ENCODE data around the gene CTIF. TPM values are rescaled to one million over a fixed set of nuclear protein-coding genes. Genes with fewer than 3 reads are reported as not detected.
A peak's percentile ranks its signal among the peaks of the same experiment; 100 is the strongest.

Gene CTIF
- total RNA-seq, 1 donor, result 65.9 TPM

DNA sequence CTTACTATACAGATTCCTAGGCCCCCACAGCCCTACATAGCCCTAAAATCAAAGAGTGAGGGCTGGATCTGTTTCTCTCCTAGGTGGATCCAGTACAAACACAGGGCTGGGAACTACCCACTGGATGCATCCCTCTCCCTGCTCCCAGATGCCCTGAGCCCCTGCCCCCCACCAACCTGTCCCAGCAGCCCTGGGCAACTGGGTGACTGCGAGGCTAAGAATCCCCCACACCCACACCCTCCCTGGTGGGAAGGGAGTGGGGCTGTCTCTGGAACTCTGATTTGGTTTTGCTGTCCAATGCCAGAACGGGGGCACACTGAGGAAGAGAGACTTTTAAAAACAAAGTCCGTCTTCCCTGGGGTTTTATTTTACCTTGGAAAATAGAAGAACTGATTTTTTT, 298.8 kb downstream of the CTIF start:
- Histone ChIP-seq H3K36me3 (ENCODE audit: insufficient read depth, low read length) (no peaks in the 10 kb centered on the region), H4K20me1 (ENCODE audit: insufficient read depth, low read length) (no peaks in the 10 kb centered on the region), H3K9me3 (ENCODE audit: low read depth, low read length) (no peaks in the 10 kb centered on the region), H3K27me3 (ENCODE audit: insufficient read depth, low read length) (no peaks in the 10 kb centered on the region), H2AFZ (ENCODE audit: low read length) (no peak overlapping the region), H3K4me3 (ENCODE audit: insufficient read depth, low read length) (no peak overlapping the region), H3K27ac (ENCODE audit: low read depth, low read length) (peak overlapping the region; percentile 31), H3K4me2 (ENCODE audit: insufficient read depth, low read length) (no peak overlapping the region), H3K79me2 (ENCODE audit: insufficient read depth, low read length) (peaks cover 29% of the 10 kb centered on the region), H3K4me1 (ENCODE audit: insufficient read depth, low read length) (peaks cover 70% of the 10 kb centered on the region)
- TF ChIP-seq, protein P1, sequence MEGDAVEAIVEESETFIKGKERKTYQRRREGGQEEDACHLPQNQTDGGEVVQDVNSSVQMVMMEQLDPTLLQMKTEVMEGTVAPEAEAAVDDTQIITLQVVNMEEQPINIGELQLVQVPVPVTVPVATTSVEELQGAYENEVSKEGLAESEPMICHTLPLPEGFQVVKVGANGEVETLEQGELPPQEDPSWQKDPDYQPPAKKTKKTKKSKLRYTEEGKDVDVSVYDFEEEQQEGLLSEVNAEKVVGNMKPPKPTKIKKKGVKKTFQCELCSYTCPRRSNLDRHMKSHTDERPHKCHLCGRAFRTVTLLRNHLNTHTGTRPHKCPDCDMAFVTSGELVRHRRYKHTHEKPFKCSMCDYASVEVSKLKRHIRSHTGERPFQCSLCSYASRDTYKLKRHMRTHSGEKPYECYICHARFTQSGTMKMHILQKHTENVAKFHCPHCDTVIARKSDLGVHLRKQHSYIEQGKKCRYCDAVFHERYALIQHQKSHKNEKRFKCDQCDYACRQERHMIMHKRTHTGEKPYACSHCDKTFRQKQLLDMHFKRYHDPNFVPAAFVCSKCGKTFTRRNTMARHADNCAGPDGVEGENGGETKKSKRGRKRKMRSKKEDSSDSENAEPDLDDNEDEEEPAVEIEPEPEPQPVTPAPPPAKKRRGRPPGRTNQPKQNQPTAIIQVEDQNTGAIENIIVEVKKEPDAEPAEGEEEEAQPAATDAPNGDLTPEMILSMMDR (IDR thresholded peaks at IDR 0.05; ENCODE audit: extremely low read depth, low read depth, low read length), result no peak
- peak; percentile 31 for DNase-seq (ENCODE audit: insufficient read length, low spot score, missing footprints)

DNA sequence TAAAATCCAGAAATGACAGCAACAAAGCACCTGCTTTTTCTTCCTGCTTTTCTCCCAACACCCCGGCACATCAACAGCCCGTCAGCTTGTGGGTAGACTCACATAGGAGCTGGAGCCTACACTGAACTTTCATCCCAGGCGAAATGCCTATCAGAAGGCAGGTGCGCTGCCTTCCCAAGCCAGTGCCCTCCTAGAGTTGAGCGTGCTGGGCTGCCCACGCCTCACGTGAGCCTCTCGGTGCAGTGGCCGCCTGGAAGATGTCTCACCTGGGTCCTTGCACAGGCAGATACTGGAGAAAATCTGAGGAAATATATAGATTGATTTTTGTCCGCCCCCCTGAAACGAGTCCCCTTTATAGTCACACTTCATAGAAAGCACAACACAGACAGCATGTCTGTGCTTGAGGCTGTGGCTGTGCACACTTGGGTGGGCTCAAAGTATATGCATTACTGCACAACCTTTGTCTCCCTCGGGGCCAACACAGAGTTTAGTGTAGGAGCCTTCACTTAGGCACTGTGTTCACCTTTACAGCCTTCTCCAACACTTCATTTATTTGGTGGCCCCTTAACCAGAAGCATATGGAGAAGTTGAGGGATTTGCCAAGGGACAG, 299.4 kb downstream of the CTIF start:
- Histone ChIP-seq H3K79me2 (ENCODE audit: insufficient read depth, low read length) (peaks cover 25% of the 10 kb centered on the region), H3K4me1 (ENCODE audit: insufficient read depth, low read length) (peaks cover 64% of the 10 kb centered on the region), H3K4me3 (ENCODE audit: insufficient read depth, low read length) (no peak overlapping the region), H3K4me2 (ENCODE audit: insufficient read depth, low read length) (no peak overlapping the region), H3K27me3 (ENCODE audit: insufficient read depth, low read length) (no peaks in the 10 kb centered on the region), H2AFZ (ENCODE audit: low read length) (no peak overlapping the region), H4K20me1 (ENCODE audit: insufficient read depth, low read length) (no peaks in the 10 kb centered on the region), H3K27ac (ENCODE audit: low read depth, low read length) (peak overlapping the region; percentile 86), H3K9me3 (ENCODE audit: low read depth, low read length) (no peaks in the 10 kb centered on the region), H3K36me3 (ENCODE audit: insufficient read depth, low read length) (no peaks in the 10 kb centered on the region)
- DNase-seq (ENCODE audit: insufficient read length, low spot score, missing footprints), result peak; percentile 26
- TF ChIP-seq, protein P1 (IDR thresholded peaks at IDR 0.05; ENCODE audit: extremely low read depth, low read depth, low read length), result no peak

DNA sequence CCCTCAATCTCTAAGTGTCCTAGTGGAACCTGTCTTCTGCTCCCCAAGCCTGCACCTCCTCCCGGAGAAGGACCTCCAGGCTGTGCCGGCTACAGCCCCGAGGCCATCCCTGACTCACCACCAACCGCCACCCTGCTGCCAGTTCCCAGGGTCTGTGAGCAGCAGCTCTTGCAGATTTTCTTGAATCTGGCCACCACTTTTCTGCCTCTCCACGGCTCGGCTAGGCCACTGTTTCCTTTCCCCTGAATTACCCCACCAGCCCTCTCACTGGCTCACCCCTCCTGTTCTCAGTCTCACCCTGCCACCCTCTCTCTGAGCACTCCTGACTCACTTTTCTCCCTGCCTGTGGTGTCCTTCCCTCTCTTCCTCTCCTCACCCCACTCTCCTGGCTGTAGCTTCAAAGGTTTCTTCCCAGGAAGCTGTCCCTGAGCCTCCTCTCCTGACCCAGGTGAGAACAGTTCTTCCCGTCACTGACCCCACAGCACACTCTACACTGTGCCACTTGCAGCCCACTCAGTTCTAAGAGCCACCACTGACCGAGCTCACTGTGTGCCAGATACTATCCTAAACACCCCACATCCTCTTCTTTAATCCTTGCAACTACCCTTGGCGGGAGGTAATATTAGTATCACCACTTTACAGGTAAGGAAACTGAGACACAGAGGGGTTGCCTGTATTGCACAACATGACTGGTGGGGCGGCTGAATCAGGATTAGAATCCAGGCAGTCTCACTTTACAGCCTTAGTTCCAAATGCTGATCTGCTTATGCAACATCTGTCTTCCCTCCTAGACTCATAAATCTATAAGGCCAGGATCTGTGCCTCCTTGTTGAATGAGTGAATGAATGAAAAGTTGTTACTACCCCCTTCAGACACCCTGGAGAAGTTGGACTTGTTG, 300.3 kb downstream of the CTIF start:
- Histone ChIP-seq H2AFZ (ENCODE audit: low read length) (no peak overlapping the region), H3K4me2 (ENCODE audit: insufficient read depth, low read length) (peak overlapping the region; percentile 57), H4K20me1 (ENCODE audit: insufficient read depth, low read length) (no peaks in the 10 kb centered on the region), H3K79me2 (ENCODE audit: insufficient read depth, low read length) (peaks cover 22% of the 10 kb centered on the region), H3K27me3 (ENCODE audit: insufficient read depth, low read length) (no peaks in the 10 kb centered on the region), H3K9me3 (ENCODE audit: low read depth, low read length) (no peaks in the 10 kb centered on the region), H3K27ac (ENCODE audit: low read depth, low read length) (peak overlapping the region; percentile 86), H3K4me3 (ENCODE audit: insufficient read depth, low read length) (peak overlapping the region; percentile 1), H3K4me1 (ENCODE audit: insufficient read depth, low read length) (peaks cover 60% of the 10 kb centered on the region), H3K36me3 (ENCODE audit: insufficient read depth, low read length) (no peaks in the 10 kb centered on the region)
- TF ChIP-seq, protein P1 (IDR thresholded peaks at IDR 0.05; ENCODE audit: extremely low read depth, low read depth, low read length), result no peak
- DNase-seq (ENCODE audit: insufficient read length, low spot score, missing footprints), result peak; percentile 96
